Cardiac muscle cell (in vitro differentiated cells and primary cell): ENCODE data around the gene ABR. TPM values are rescaled to one million over a fixed set of nuclear protein-coding genes. Genes with fewer than 3 reads are reported as not detected.

Experiments used
- DNase-seq, 2 donors: peaks; one replicate each; pipeline versions ENCODE4 v3.0.0 to v3.0.0-alpha.2; 2010 to 2017; ENCODE audit warnings: low read depth in 1 of 2, low spot score in 1 of 2
- H3K27ac ChIP-seq: fragments of 200-600 bp; sonication (generic); 2 replicates; pipeline ENCODE4 v1.5.1; 2016
- H3K27me3 ChIP-seq: fragments of 200-600 bp; sonication (generic); 2 replicates; pipeline ENCODE4 v1.6.0; 2016; ENCODE audit warnings: control low read depth
- H3K36me3 ChIP-seq: fragments of 200-600 bp; sonication (generic); 2 replicates; pipeline ENCODE4 v1.5.1; 2016; ENCODE audit warnings: control low read depth
- H3K4me1 ChIP-seq: fragments of 200-600 bp; sonication (generic); 2 replicates; pipeline ENCODE4 v1.8.1; 2017; ENCODE audit warnings: low read depth, mild to moderate bottlenecking, mixed run types
- H3K4me3 ChIP-seq: fragments of 200-600 bp; sonication (generic); 2 replicates; pipeline ENCODE4 v1.5.1; 2016; ENCODE audit warnings: mild to moderate bottlenecking
- H3K9me3 ChIP-seq: fragments of 200-600 bp; sonication (generic); 2 replicates; pipeline ENCODE4 v1.5.1; 2017; ENCODE audit warnings: low read depth, mild to moderate bottlenecking, control low read depth
- polyA plus RNA-seq: library from polyadenylated mRNA; unstranded; fragments of >200 nt; fragmentation: Nextera tagmentation; extraction: Ambion mirVana; gene quantifications from 2 replicates; pipeline ENCODE4 v1.2.1, GENCODE V29; 2016
- total RNA-seq: library from RNA; depleted of rRNA; stranded (reverse); fragments of >200 nt; gene quantifications from 2 replicates; pipeline ENCODE4 v1.2.3, GENCODE V29; 2016
- TF ChIP-seq, protein P1 (sequence below): IDR thresholded peaks from 2 replicates; pipeline ENCODE4 v1.5.1; 2012; ENCODE audit warnings: low read depth, mild to moderate bottlenecking, low read length

The ABR gene
- total and polyA plus RNA-seq, 2 experiments from 2014 or later = 23.5 to 67.5 TPM

DNA sequence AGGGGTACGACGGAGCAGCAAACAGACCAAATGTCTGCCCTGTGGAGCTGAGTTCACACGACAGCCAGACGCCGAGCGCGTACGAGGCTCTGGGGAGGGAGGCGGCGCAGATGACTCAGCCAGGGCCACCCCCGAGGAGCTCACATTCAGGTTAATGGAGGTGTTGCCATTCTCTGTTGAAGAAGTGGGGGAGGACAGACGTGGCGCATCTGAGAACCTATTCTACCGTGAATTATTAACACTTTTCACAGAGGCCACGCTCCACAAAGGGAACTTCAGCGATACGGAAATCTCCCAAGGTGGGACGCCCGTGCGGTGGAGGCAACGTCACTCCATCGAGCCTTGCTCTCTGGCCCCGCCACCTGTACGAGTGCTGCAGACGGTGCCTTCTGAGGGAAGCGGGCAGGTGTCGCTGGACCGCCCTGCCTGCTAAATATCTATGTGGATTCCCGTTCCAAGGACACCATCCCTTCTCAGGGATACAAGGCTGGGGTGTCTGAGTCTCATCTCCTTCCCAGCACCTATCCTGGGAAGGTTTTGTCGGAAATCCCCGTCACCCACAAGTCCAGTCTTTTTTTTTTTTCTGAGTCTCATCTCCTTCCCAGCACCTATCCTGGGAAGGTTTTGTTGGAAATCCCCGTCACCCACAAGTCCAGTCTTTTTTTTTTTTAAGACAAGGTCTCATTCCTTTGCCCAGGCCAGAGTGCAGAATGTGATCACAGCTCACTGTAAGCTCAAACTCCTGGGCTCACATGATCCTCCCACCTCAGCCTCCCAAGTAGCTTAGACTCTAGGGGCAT, 19.0 kb downstream of the ABR start:
- H3K27ac ChIP-seq = no peak overlapping the region
- TF ChIP-seq, protein P1, sequence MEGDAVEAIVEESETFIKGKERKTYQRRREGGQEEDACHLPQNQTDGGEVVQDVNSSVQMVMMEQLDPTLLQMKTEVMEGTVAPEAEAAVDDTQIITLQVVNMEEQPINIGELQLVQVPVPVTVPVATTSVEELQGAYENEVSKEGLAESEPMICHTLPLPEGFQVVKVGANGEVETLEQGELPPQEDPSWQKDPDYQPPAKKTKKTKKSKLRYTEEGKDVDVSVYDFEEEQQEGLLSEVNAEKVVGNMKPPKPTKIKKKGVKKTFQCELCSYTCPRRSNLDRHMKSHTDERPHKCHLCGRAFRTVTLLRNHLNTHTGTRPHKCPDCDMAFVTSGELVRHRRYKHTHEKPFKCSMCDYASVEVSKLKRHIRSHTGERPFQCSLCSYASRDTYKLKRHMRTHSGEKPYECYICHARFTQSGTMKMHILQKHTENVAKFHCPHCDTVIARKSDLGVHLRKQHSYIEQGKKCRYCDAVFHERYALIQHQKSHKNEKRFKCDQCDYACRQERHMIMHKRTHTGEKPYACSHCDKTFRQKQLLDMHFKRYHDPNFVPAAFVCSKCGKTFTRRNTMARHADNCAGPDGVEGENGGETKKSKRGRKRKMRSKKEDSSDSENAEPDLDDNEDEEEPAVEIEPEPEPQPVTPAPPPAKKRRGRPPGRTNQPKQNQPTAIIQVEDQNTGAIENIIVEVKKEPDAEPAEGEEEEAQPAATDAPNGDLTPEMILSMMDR = no peak
- no peak for DNase-seq
- no peaks in the 10 kb centered on the region for H3K36me3 ChIP-seq
- H3K9me3 ChIP-seq = no peaks in the 10 kb centered on the region
- H3K4me3 ChIP-seq = no peak overlapping the region
- no peaks in the 10 kb centered on the region for H3K27me3 ChIP-seq
- H3K4me1 ChIP-seq = no peaks in the 10 kb centered on the region

DNA sequence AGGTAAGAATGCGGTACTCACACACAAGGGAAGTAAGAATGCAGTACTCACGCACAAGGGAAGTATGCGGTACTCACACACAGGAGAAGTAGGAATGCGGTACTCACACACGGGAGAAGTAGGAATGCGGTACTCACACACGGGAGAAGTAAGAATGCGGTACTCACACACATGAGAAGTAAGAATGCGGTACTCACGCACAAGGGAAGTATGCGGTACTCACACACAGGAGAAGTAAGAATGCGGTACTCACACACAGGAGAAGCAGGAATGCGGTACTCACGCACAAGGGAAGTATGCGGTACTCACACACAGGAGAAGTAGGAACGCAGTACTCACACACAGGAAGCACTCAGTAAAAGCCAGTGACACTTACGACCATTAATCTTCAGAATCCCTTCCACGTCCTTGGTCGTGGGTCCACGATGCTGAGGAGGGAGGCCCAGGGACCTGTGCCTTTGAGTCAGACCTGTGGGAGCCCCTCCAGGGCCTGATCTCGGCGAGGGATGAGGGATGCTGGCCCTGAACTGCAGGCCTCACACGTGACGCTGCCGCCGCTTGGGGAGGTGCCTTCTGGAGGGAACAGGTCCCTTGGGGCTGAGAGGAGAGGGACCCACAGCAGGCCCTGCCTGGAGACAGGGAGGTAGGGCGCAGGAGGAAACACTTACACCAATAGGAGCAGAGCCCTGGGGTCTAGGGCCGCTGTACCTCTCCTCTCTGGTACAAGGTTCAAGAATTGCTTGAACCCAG, 20.2 kb downstream of the ABR start:
- Histone ChIP-seq H3K9me3 (no peaks in the 10 kb centered on the region), H3K4me1 (no peaks in the 10 kb centered on the region), H3K27me3 (no peaks in the 10 kb centered on the region), H3K27ac (no peak overlapping the region), H3K4me3 (no peak overlapping the region), H3K36me3 (no peaks in the 10 kb centered on the region)
- TF ChIP-seq, protein P1 = no peak
- no peak for DNase-seq

DNA sequence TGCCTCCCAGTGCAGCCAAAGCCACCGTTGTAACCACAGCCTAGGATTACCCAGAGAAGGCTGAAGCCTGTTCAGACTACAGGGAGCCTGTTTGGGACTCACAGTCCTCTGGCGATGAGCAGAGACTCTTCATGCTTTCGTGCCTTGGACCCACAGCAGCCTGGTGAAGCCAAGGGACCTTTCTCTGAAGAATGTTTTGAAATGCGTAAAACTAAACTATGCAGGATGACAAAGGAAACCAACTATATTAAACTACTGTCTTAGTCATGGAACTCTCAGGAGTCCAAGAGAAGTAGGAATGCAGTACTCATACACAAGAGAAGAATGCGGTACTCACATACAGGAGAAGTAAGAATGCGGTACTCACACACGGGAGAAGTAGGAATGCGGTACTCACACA, 20.9 kb downstream of the ABR start:
- H3K4me3 ChIP-seq = no peak overlapping the region
- TF ChIP-seq, protein P1 = no peak
- H3K4me1 ChIP-seq = no peaks in the 10 kb centered on the region
- no peaks in the 10 kb centered on the region for H3K9me3 ChIP-seq
- H3K27me3 ChIP-seq = no peaks in the 10 kb centered on the region
- no peak overlapping the region for H3K27ac ChIP-seq
- no peak for DNase-seq
- no peaks in the 10 kb centered on the region for H3K36me3 ChIP-seq

DNA sequence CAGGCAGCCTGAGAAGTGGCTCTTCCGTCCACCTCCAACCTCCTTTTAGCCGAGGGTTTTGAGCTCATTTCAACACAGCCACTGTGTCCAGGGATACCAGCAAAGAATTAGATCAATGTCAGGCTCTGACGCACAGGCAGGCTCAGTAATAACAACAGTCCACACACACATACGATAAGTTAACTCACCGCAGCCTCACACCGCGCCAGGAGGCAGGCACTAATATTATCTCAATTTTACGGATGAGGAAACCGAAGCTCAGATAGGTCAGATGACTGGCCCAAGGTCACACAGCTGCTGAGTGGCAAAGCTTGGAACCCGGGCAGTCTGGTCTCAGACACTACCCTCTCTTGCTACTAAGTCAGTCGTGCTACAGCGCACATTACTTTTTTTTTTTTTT, 22.9 kb downstream of the ABR start:
- Histone ChIP-seq H3K27ac (no peak overlapping the region), H3K9me3 (no peaks in the 10 kb centered on the region), H3K36me3 (no peaks in the 10 kb centered on the region), H3K4me3 (no peak overlapping the region), H3K27me3 (no peaks in the 10 kb centered on the region), H3K4me1 (no peaks in the 10 kb centered on the region)
- no peak for DNase-seq
- TF ChIP-seq, protein P1 = no peak

DNA sequence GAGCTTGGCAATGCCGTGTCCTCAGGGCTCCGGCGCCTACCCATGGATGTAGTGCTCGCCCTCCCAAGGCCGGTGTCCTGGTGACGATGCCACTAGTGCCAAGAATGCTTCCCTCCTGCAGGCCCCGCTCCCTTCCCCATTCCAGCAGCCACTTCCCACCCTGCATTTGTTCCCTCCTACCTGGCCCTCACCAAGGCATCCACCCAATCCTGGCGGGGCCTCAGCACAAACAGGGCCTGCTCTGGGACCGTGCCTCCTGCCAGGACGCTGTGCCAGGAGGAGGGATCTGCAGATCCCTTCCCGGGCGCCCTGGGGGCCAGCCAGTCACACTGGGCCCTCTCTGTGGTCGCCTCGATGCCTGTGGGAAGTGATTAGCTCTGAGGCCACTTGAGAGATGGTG, 25.1 kb downstream of the ABR start:
- Histone ChIP-seq H3K27ac (no peak overlapping the region), H3K9me3 (no peaks in the 10 kb centered on the region), H3K36me3 (no peaks in the 10 kb centered on the region), H3K4me1 (peaks cover 9% of the 10 kb centered on the region), H3K27me3 (no peaks in the 10 kb centered on the region), H3K4me3 (no peak overlapping the region)
- no peak for DNase-seq
- TF ChIP-seq, protein P1 = no peak
